Endometrial microvascular endothelial cells (primary cell): ENCODE data around the gene CERS5. TPM values are rescaled to one million over a fixed set of nuclear protein-coding genes. Genes with fewer than 3 reads are reported as not detected.
"Not testable (repeated sequence)": the region's sequence is repeated elsewhere in the genome, so short reads cannot be mapped to it uniquely, and the experiment has no call there.

Experiments
- in situ Hi-C: cut with HindIII; loops from 2 replicates; pipeline ENCODE4 v1.10.0; 2017; ENCODE audit warnings: low sequenced_read_pairs, low pct_unique_long_range_greater_than_20kb; ENCODE audit errors: inconsistent ontology term
- total RNA-seq: library from RNA; depleted of rRNA; stranded (reverse); fragments of >200 nt; gene quantifications from one replicate; pipeline ENCODE4 v1.2.3, GENCODE V29; 2015; ENCODE audit errors: inconsistent ontology term

Gene CERS5
- total RNA-seq, 1 donor from 2014 or later: 34.0 TPM

DNA sequence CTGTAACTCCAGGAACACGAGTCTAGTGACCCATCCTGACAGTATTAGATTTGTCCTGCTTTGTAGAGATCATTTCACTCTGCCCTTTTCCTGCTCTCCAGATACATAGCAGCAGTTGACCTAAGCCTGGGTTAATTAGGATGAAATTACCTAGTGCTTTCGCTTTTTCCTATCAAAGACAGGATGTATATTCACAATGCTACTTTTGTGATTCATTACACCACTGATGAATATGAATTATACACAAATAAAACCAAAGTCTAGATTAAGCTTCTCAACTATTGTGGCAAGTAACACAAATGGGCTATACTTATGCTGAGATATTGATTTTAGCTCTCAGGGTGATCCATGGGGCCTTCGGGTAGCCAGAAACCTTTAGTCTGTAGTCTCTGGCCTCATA is 17.9 kb downstream of the CERS5 start:
- in situ Hi-C loops: no loop called here

DNA sequence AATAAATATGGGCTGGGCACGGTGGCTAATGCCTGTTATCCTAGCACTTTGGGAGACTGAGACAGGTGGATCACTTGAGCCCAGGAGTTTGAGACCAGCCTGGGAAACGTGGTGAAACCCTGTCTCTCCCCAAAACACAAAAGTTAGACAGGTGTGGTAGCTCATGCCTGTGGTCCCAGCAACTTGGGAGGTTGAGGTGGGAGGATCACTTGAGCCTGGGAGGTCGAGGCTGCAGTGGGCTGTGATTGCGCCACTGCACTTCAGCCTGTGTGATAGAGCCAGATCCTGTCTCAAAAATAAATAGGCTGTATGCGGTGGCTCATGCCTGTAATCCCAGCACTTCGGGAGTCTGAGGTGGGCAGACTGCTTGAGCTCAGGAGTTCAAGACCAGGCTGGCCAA is 19.2 kb downstream of the CERS5 start:
- in situ Hi-C loops: not testable (repeated sequence)

DNA sequence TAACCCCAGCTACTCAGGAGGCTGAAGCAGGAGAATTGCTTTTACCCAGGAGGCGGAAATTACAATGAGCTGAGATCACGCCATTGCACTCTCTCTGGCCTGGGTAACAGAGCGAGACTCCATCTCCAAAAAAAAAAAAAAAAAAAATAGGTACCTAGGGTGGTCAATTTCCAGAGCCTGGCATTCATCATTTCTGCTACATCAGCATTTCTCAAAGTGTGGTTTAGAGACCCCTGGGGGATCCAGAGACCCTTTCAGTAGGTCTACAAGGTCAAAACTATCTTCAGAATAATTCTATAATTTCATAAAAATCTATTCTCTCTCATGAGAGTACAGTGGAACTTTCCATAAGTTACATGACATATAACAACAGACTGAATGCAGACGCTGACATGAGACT is 19.9 kb downstream of the CERS5 start:
- in situ Hi-C loops: no loop called here

DNA sequence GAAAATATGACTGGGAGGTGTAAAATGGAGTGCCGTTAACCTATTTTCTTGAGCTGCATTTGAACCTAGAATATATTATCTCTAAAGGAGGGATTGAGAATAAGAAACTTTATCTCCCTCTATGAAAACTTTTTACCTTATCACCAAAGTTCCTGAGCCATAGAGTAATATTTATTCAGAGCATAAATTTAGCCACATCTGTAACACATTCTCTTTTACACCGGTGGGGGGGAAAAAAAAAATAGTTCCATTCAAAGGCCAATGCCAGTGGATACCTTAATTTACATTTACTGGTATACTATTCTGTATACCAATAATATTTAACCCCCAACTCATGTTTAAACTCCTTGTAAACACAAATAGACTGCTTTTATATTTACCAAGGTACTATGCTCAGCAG is 21.7 kb downstream of the CERS5 start:
- in situ Hi-C loops: no loop called here

DNA sequence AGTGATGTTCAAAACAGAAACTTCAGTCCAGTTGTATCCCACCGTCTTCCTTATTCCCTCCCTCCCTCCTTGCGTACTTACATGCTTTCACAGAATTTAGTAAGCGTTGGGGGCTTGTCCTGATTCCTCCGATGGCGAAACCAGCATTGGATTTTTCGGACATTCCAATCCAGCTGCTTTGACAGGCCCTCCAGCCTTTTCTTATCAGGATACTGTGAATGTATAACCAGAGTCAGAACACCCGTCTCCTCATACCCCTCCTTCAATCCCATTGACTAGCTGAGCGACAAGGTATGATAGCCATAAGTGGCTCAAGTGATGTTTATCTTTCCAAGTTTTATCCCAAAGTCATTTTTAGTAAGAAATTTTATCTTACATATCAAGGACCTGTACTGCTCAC is 24.2 kb downstream of the CERS5 start:
- in situ Hi-C loops: no loop called here

DNA sequence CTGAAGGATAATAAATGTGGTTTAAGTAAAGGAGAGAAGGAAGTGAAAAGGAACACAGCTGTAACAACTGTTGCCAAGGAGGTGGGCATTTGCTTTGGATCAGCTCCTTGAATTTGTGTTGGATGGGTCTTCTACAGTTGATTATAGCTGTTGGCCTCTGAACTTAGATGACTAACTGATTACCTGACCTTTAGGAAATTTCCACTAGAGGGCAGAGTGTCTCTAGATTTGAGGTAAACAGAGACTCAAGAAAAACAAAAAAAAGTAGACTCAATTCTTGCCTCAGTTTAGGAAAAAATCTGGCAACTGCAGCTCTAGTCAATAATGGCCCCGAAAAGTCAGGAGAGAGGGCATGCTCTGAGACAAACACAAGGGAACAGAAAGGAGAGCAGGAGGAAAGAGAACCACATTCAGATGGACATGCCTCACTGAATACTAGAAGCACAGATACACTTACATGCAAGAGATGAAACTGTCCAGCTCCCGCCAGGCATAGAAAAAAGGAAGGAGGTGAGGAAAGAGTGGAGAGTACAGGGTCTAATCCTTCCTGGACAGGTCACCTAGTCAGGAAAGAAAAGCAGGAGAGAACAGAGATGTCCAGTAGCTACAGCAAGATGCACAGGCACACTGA is 34.5 kb downstream of the CERS5 start:
- in situ Hi-C loops: no loop called here

DNA sequence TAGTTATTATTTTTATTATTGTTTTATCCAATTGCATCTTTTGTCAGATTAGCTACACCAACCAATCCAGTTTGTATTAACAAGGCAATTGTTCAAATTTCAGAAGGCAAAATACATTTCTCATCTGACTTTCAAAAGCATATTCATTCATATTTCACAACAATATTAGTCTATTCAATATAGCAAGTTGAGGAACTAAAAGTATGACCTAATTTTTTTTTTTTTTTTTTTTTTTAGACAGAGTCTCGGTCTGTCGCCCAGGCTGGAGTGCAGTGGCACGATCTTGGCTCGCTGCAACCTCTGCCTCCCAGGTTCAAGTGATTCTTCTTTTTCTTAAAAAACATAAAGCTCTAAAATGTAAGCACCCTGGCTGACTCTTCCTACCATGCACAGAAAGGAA is 37.9 kb downstream of the CERS5 start:
- in situ Hi-C loops: no loop called here

DNA sequence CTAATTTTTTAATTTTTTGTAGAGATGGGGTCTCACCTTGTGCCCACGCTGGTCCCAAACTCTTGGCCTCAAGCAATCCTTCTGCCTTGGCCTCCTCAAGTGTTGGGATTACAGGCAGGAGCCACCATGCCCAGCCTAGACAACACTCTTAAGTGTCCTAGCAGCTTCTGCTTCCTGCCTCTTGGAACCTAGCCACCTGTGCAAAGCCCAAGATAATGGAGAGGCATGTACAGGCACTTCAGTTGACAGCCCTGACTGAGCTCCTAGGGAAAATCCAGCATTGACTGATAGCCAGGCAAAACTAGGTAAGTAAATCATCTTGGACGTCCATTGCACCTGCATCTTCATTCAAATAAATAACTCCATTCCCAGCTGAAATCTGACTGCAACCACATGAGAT is 39.6 kb downstream of the CERS5 start:
- in situ Hi-C loops: no loop called here

DNA sequence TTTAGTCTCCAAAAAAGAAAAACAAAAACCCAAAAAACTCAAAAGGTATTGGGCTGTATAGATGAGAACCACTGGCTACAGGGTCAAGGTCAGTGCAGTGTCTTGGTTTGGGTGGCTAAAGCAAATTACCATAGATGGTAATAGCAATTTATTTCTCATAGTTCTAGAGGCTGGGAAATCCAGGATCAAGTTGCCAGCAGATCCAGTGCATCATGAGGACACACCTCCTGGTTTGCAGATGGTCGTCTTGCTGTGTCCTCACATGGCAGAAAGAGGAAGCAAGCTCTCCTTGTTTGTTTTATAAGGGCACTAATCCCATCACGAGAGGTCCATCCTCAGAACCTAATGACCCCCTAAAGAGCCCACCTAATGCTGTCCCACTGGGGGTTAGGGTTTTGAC is 44.0 kb downstream of the CERS5 start:
- in situ Hi-C loops: no loop called here

DNA sequence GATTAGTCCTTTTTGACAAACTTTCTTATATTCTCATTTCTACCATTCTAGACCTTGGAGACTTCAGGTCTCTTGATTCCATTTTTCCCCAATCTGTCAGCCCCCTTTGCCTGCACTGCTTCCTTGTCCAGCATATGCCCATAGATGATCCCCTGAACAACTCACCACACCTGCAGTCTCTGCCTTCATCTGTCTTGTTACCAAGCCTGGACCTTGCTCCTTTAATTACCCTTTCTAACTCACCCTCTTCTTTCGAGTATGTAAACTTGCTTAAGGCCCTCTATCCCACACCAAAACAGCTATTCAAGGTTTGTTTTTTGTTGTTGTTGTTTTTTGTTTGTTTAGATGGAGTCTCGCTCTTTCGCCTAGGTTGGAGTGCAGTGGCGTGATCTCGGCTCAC is 45.5 kb downstream of the CERS5 start:
- in situ Hi-C loops: no loop called here

DNA sequence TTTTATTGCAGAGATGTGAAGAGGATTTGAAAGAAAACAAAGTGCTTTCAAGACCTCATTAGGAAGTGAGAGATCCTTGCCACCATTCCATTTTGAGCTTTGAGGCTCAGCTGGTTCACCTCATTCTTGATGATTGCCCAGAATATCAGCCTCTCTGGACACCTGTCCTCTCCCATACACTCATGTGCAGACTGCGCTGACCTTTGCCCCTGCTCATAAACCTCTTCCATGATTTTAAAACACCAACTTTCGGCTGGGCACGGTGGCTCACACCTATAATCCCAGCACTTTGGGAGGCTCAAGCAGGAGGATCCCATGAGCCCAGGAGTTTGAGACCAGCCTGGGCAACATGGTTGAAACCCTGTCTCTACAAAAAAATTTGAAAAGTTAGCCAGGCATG is 46.2 kb downstream of the CERS5 start:
- in situ Hi-C loops: no loop called here

DNA sequence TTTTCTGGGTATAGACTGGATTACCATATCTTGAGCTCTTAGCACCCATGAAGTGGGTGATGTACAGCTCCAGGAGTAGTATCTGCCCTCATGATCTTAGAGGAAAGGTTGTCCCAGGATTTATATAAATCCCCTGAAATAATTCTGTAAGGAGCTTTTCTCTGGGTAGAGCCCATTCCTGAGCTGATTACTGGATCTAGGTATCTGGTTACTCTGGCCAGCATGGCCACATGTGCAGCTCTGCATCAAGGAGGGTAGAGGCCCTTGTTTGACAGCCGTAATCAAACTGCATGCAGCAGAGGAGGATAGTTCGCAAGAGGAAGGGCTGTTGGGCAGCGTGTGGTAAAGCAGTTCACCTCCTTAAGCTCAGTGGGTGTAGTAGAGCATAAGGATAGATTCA is 46.6 kb downstream of the CERS5 start:
- in situ Hi-C loops: no loop called here

DNA sequence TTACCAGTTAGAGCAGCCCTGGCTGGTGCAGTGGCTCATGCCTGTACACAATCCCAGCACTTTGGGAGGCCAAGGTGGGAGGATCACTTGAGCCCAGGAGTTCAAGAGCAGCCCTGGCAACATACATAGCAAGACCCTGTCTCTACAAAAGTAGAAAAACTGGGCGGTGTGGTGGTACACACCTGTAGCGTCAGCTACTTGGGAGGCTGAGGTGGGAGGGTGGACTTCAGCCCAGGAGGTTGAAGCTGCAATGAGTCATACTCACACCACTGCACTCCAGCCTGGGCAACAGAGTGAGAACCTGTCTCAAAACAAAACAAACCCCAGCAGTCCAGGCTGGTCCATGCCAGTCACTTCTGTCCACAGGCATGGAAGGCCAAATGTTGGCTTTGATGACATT is 47.8 kb downstream of the CERS5 start:
- in situ Hi-C loops: no loop called here

DNA sequence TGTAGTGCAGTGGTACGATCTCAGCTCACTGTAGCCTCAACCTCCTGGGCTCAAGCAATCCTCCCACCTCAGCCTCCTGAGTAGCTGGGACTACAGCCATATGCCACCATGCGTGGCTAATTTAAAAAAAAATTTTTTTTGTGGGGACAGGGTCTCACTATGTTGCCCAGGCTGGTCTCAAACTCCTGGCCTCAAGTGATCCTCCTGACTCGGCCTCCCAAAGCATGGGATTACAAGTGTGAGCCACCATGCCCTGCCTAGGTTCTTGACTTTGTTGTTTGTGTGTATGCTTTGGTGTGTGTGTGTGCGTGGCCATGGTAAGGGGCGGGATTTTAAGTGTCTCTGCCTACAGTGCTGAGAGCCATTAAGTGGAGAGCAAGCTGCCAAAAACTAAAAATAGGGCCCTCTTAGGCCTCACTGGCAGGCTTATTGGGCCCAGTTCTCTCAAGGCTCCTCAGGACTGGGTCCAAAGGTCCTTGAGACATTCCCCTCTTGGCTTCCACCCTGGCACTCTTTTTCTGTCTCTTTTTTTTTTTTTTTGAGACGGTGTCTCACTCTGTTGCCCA is 50.0 kb downstream of the CERS5 start:
- in situ Hi-C loops: no loop called here

DNA sequence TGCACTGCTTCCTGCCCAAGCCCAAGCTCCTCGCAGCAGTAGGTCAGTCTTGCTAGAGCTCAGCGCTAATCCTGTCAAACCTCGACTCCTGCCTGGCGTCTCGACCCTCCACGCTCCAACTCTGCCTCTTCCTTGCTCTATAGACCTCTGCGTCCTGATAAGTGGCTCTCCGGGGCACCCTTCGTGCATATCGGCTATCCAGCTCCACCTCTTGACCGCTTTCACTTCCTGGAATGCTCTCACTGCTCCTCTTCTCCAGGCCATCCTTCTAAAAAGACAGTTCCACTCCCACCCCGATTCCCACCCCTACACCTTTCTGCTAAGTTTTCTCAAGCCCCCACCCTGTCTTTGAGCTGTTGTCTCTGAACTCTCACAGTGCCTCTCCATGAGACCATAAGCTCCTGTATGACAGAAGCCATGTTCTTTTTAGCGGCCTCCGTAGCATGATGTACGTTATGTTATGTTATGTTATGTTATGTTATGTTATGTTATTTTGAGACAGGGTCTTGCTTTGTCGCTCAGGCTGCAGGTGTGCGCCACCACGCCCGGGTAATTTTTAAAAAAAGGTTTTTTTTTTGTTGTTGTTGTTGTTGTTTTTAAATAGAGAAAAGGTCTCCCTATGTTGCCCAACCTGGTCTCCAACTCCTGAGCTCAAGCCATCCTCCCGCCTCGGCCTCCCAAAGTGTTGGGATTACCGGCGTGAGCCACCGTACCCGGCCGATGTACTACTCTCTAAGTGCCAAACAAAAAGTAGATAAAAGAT is 54.5 kb downstream of the CERS5 start:
- in situ Hi-C loops: no loop called here

DNA sequence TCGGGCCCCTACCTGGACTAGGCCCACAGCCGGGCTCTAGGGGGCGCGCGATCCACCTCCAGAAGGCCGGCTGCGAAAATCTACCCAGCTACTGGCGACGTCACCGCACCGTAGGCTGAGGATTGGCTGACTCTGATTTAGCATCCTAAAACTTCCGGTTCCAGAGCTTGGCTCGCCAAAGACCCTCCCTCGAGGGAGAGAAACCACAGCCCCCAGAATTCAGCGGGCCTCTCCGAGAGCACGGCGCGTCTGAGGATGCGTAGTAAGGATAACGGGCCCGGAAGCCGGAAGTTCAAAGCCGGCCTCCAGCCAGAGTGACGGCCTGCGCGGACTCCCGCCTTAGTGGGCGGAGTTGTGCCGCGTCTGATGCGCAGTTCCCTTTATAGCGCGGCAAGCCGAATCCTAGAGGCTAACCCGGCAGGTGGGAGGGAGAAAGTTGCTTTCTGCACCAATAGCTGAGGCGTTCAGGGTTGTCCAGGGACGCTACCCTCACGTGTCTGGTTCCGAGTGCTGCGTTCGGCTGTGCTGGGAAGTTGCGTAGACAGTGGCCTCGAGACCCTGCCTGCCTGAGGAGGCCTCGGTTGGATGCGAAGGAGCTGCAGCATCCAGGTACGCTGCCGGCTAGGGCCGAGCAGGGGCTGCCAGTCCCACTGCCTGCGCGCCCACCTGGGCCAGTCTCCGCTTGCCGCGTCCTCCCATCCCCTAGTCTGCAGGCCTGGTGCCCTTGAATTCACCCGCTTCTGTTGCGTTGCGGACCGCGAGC is 55.3 kb downstream of the CERS5 start, which contains the start of gene COX14:
Gene COX14 (plus strand): TSS at position 544 of the 763 bp plus-strand sequence. CDS start 7,808 bp downstream, outside the sequence.
- in situ Hi-C loops: no loop called here

DNA sequence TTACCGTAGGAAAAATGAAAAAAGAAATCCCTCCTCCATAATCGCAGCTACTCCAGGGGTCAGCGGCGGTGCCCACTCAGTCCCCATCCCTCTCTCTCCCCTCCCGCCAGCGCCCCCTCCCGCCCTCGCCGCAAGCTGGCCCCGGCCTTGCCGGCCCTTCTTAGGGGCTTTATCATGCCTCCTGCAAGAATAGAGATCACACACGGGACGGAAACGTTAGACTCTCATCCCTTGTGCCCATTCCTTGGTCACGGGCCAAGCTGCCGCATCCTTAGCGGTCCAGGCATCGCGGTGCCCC is 55.8 kb downstream of the CERS5 start:
- in situ Hi-C loops: no loop called here

DNA sequence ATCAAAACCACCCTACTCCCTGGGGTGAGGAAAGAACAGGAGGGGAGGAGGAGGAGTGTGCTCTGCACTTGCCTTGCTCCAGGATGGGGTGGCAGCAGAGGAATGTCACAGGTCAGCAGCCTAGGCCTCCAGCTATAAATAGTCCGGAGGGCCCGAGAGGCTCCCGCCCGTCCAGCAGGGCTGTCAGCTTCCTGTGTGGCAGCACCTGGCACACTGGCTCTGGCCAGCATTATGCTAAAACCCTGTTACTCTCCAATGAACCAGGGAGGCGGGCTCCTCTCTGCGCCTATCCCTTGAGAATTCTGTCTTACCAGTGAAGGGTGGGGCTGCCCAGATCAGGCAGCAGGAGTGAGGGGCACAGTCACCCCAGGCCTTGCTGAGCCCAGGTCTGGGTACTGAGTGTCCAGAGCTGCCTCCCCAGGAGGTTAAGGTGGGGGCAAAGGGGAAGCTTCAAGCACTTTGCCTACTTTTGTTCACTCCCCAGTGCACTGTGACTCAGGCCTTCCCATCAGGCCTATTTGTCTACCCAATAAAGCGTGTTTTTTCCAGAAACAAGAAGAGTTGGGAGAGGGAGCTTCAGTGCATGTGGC is 56.3 kb downstream of the CERS5 start:
- in situ Hi-C loops: no loop called here

DNA sequence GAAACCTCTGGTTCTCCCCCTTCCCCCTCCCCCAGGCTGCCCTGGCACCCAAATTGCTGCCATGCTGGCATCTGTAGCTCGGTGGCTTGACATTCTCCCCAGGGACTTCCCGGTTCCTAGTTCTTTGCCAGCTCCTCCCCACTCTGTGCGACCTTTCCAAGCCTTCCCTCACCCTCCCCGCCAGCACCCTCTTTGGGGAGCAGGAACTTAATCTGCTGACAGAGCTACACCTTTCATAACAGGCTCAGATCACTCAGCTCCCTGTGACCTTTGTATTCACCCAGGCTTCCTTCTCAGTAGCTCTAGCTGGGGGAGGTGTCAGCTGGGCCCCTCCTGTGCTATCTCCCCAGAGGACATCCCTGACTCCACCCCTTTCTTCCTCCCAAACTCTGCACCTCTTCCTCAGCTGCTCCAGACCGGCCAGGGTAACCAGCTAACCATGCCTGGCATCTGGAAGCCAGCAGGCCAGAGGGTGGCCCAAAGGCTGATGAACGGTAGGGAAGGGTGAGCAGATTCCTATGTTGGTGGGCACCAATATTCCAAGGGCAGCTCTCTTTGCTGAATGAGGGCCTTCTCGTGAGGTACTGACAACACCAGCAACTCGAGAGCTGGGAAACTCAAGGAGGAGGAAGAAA is 56.9 kb downstream of the CERS5 start:
- in situ Hi-C loops: no loop called here
